ENCODE data around the gene RICTOR. TPM values are rescaled to one million over a fixed set of nuclear protein-coding genes. Genes with fewer than 3 reads are reported as not detected.

RICTOR gene
- polyA plus RNA-seq, 3 donors, result 3.5 to 12.8 (median 7.0) TPM

- DNase-seq, result no peak
- TF ChIP-seq CTCF (IDR thresholded peaks at IDR 0.05), result no peak
- H4K20me1 ChIP-seq (ENCODE audit: insufficient read depth, low read length), result peaks cover 85% of the 10 kb centered on the region
- H3K4me1 ChIP-seq (ENCODE audit: control insufficient read depth in 1 of 2, insufficient read depth in 2 of 2, low read length in 2 of 2), result no peaks in the 10 kb centered on the region
- peaks cover 0 to 2% (median 0%) of the 10 kb centered on the region in 3 donors for H3K27me3 Mint-ChIP-seq (ENCODE audit: low read depth in 3 of 3)
- H3K4me1 Mint-ChIP-seq, result no peaks in the 10 kb centered on the region
- H3K36me3 Mint-ChIP-seq, result peaks cover 72 to 88% of the 10 kb centered on the region in 2 donors
- intact Hi-C loops (cut with micrococcal nuclease), result loop anchor here in 1 of 2 donors (10.0 kb wide), 1 partner anchor 157 kb away; no protein-coding TSS in a partner anchor
- H3K9me3 Mint-ChIP-seq, result no peaks in the 10 kb centered on the region
- H2AFZ ChIP-seq (ENCODE audit: insufficient read depth, low read depth, low read length, poor library complexity, severe bottlenecking), result no peak overlapping the region
- H3K4me2 ChIP-seq (replicated peaks; ENCODE audit: extremely low read depth, low read length, poor library complexity, severe bottlenecking), result no peak overlapping the region
- no peaks in the 10 kb centered on the region for H3K9me3 ChIP-seq (replicated peaks in 1 of 2; ENCODE audit: control insufficient read depth in 1 of 2, insufficient read depth in 1 of 2, low read length in 2 of 2)
- no CpG with 5 or more reads among the region's 1 CpG for WGBS (ENCODE audit: insufficient coverage)
- no peak overlapping the region for H3K27ac Mint-ChIP-seq
- H3K4me3 ChIP-seq (replicated peaks in 1 of 3; ENCODE audit: low read depth in 2 of 3, low read length in 3 of 3), result no peak overlapping the region
- no peak overlapping the region for H3K9ac ChIP-seq (ENCODE audit: insufficient read depth, low read length, poor library complexity, severe bottlenecking)
- H3K4me3 Mint-ChIP-seq, result no peak overlapping the region
- no peaks in the 10 kb centered on the region for H3K79me2 ChIP-seq (ENCODE audit: insufficient read depth, low read length)
- peaks cover 99% of the 10 kb centered on the region in 2 donors for H3K36me3 ChIP-seq (replicated peaks in 1 of 2; ENCODE audit: control insufficient read depth in 1 of 2, insufficient read depth in 2 of 2, low read length in 2 of 2)
- H3K27ac ChIP-seq (ENCODE audit: low read depth in 1 of 2, low read length in 2 of 2), result no peak overlapping the region
- no peaks in the 10 kb centered on the region for H3K27me3 ChIP-seq (ENCODE audit: control insufficient read depth in 2 of 2, insufficient read depth in 2 of 2, low read length in 2 of 2)
These were observed 47.1 kb upstream of the RICTOR start for GRCh38 chr5:39121315-39121714.

GRCh38 chr5:39120052-39120420 is 45.8 kb upstream of the RICTOR start:
- H3K4me3 ChIP-seq (replicated peaks in 1 of 3; ENCODE audit: low read depth in 2 of 3, low read length in 3 of 3), result no peak overlapping the region
- no peaks in the 10 kb centered on the region for H3K27me3 ChIP-seq (ENCODE audit: control insufficient read depth in 2 of 2, insufficient read depth in 2 of 2, low read length in 2 of 2)
- H3K36me3 ChIP-seq (replicated peaks in 1 of 2; ENCODE audit: control insufficient read depth in 1 of 2, insufficient read depth in 2 of 2, low read length in 2 of 2), result peaks cover 99% of the 10 kb centered on the region in 2 donors
- intact Hi-C loops (cut with micrococcal nuclease), result loop anchor here in 1 of 2 donors (10.0 kb wide), 1 partner anchor 155 kb away; no protein-coding TSS in a partner anchor
- TF ChIP-seq CTCF (IDR thresholded peaks at IDR 0.05), result no peak
- no peak overlapping the region for H3K27ac ChIP-seq (ENCODE audit: low read depth in 1 of 2, low read length in 2 of 2)
- no CpG with 5 or more reads among the region's 1 CpG for WGBS (ENCODE audit: insufficient coverage)
- no peak overlapping the region for H3K4me2 ChIP-seq (replicated peaks; ENCODE audit: extremely low read depth, low read length, poor library complexity, severe bottlenecking)
- Mint-ChIP-seq H3K27ac (peak overlapping the region in 1 of 7 donors; percentile 32), H3K36me3 (peaks cover 74 to 89% of the 10 kb centered on the region in 2 donors), H3K9me3 (no peaks in the 10 kb centered on the region), H3K27me3 (ENCODE audit: low read depth in 3 of 3) (peaks cover 0 to 2% (median 0%) of the 10 kb centered on the region in 3 donors), H3K4me3 (no peak overlapping the region), H3K4me1 (no peaks in the 10 kb centered on the region)
- H3K4me1 ChIP-seq (ENCODE audit: control insufficient read depth in 1 of 2, insufficient read depth in 2 of 2, low read length in 2 of 2), result no peaks in the 10 kb centered on the region
- no peak for DNase-seq
- H3K9me3 ChIP-seq (replicated peaks in 1 of 2; ENCODE audit: control insufficient read depth in 1 of 2, insufficient read depth in 1 of 2, low read length in 2 of 2), result no peaks in the 10 kb centered on the region
- H4K20me1 ChIP-seq (ENCODE audit: insufficient read depth, low read length), result peaks cover 87% of the 10 kb centered on the region
- H3K9ac ChIP-seq (ENCODE audit: insufficient read depth, low read length, poor library complexity, severe bottlenecking), result no peak overlapping the region
- no peaks in the 10 kb centered on the region for H3K79me2 ChIP-seq (ENCODE audit: insufficient read depth, low read length)
- no peak overlapping the region for H2AFZ ChIP-seq (ENCODE audit: insufficient read depth, low read depth, low read length, poor library complexity, severe bottlenecking)

Measured in CD14-positive monocyte (primary cell).